H1 (cell line): ENCODE results near the gene EFHC1. TPM values are rescaled to one million over a fixed set of nuclear protein-coding genes. Genes with fewer than 3 reads are reported as not detected.

Source experiments
- CTCF ChIA-PET: fragments of 300-600 bp; sonication (Branson Sonifier 250); formaldehyde crosslinking; loops from one replicate; lab custom pipeline; 2021; ENCODE audit not compliant: partially characterized antibody; lab: Charles Lee
- POLR2A ChIA-PET: fragments of 300-600 bp; sonication (Branson Sonifier 250); formaldehyde crosslinking; loops from one replicate; lab custom pipeline; 2021; ENCODE audit warnings: inconsistent platforms; ENCODE audit not compliant: partially characterized antibody; lab: Charles Lee
- DNase-seq, 2 experiments: peaks; one replicate each; pipeline versions ENCODE4 v3.0.0 to v3.0.0-alpha.2; 2010 to 2022; ENCODE audit warnings: low spot score in 2 of 2, low read depth in 1 of 2, mixed read lengths in 1 of 2
- FAIRE-seq: peaks from 2 replicates; lab custom pipeline; 2011; peaks lifted over from hg19 to GRCh38; lab: Jason Lieb, UNC
- H2AFZ ChIP-seq: 2 replicates; pipeline ENCODE4 v1.8.1; 2012; ENCODE audit warnings: low read length, inconsistent platforms
- H2AK5ac ChIP-seq: 2 replicates; pipeline ENCODE4 v1.6.1; 2013; ENCODE audit warnings: low read depth, low read length
- H2BK120ac ChIP-seq: replicated peaks from 2 replicates; pipeline ENCODE3; 2013; ENCODE audit warnings: low read depth, low read length, inconsistent platforms
- H2BK12ac ChIP-seq: 2 replicates; pipeline ENCODE4 v1.6.1; 2013; ENCODE audit warnings: low read depth, low read length
- H2BK15ac ChIP-seq: 2 replicates; pipeline ENCODE4 v1.6.1; 2013; ENCODE audit warnings: low read length
- H2BK20ac ChIP-seq: 2 replicates; pipeline ENCODE4 v1.6.1; 2013; ENCODE audit warnings: low read length
- H2BK5ac ChIP-seq: 2 replicates; pipeline ENCODE4 v1.6.1; 2013; ENCODE audit warnings: low read depth, low read length
- H3K14ac ChIP-seq: 2 replicates; pipeline ENCODE4 v1.6.1; 2013; ENCODE audit warnings: inconsistent platforms; ENCODE audit not compliant: insufficient read length
- H3K18ac ChIP-seq: 2 replicates; pipeline ENCODE4 v1.6.1; 2013; ENCODE audit warnings: low read length; ENCODE audit errors: extremely low read depth
- H3K23ac ChIP-seq: 2 replicates; pipeline ENCODE4 v1.6.1; 2013; ENCODE audit warnings: inconsistent platforms; ENCODE audit not compliant: insufficient read length
- H3K23me2 ChIP-seq: 2 replicates; pipeline ENCODE4 v1.6.1; 2013; ENCODE audit warnings: low read depth, low read length
- H3K27ac ChIP-seq: 2 replicates; pipeline ENCODE4 v1.6.1; 2011; ENCODE audit warnings: low read depth, low read length, inconsistent platforms
- H3K27me3 ChIP-seq, 4 experiments: replicated peaks in 1 of 4; 1 replicate in 1 of 4; 2 replicates in 3 of 4; pipeline versions ENCODE4 v1.6.1 to v1.8.1; 2011 to 2013; ENCODE audit warnings: low read length in 3 of 4, mild to moderate bottlenecking in 3 of 4, inconsistent platforms in 2 of 4, mixed read lengths in 2 of 4, moderate library complexity in 1 of 4; ENCODE audit not compliant: control insufficient read depth in 3 of 4, insufficient read depth in 3 of 4; ENCODE audit errors: extremely low read depth in 1 of 4
- H3K36me3 ChIP-seq, 4 experiments: 2 replicates each; pipeline versions ENCODE4 v1.6.1 to v1.8.1; 2011 to 2013; ENCODE audit warnings: mild to moderate bottlenecking in 4 of 4, low read length in 3 of 4, moderate library complexity in 2 of 4, control low read depth in 1 of 4, inconsistent platforms in 1 of 4; ENCODE audit not compliant: insufficient read depth in 4 of 4, control insufficient read depth in 2 of 4
- H3K4ac ChIP-seq: replicated peaks from 2 replicates; pipeline ENCODE3; 2013; ENCODE audit warnings: low read length, low read depth, mixed read lengths, inconsistent platforms; ENCODE audit not compliant: insufficient read length
- H3K4me1 ChIP-seq, 4 experiments: replicated peaks in 1 of 4; 1 replicate in 1 of 4; 2 replicates in 3 of 4; pipeline versions ENCODE4 v1.6.1 to v1.8.1; 2011 to 2013; ENCODE audit warnings: low read length in 3 of 4, inconsistent platforms in 2 of 4, mixed read lengths in 1 of 4; ENCODE audit not compliant: insufficient read depth in 4 of 4, control insufficient read depth in 3 of 4
- H3K4me2 ChIP-seq, 2 experiments: 2 replicates each; pipeline versions ENCODE4 v1.6.1 to v1.8.1; 2011 to 2013; ENCODE audit warnings: low read depth in 2 of 2, low read length in 2 of 2, control low read depth in 1 of 2, inconsistent platforms in 1 of 2, mild to moderate bottlenecking in 1 of 2; ENCODE audit not compliant: insufficient read depth in 1 of 2
- H3K4me3 ChIP-seq, 4 experiments: fragments of 200-600, 300-600 bp in 1 of 4; sonication (generic), shearing (Covaris generic), sonication (Bioruptor Twin) in 1 of 4; 2 replicates each; pipeline versions ENCODE4 v1.5.1 to v1.8.1; 2011 to 2016; ENCODE audit warnings: low read length in 4 of 4, low read depth in 3 of 4, control low read depth in 2 of 4, inconsistent platforms in 2 of 4, mild to moderate bottlenecking in 2 of 4, mixed read lengths in 1 of 4, moderate library complexity in 1 of 4; ENCODE audit not compliant: insufficient read depth in 2 of 4; ENCODE audit errors: extremely low read depth in 1 of 4
- H3K56ac ChIP-seq: replicated peaks from 2 replicates; pipeline ENCODE3; 2013; ENCODE audit warnings: low read depth, mild to moderate bottlenecking, mixed read lengths, low read length, inconsistent platforms; ENCODE audit not compliant: insufficient read length
- H3K79me1 ChIP-seq: 2 replicates; pipeline ENCODE4 v1.6.1; 2013; ENCODE audit warnings: low read depth, low read length, control low read depth
- H3K79me2 ChIP-seq, 2 experiments: 2 replicates each; pipeline versions ENCODE4 v1.6.1 to v1.8.1; 2012 to 2013; ENCODE audit warnings: low read length in 2 of 2, mild to moderate bottlenecking in 2 of 2, inconsistent platforms in 1 of 2; ENCODE audit not compliant: insufficient read depth in 2 of 2, control insufficient read depth in 1 of 2
- H3K9ac ChIP-seq, 4 experiments: replicated peaks in 1 of 4; 1 replicate in 1 of 4; 2 replicates in 3 of 4; pipeline versions ENCODE4 v1.6.1 to v1.8.1; 2011 to 2013; ENCODE audit warnings: low read depth in 3 of 4, low read length in 3 of 4, control low read depth in 2 of 4, mild to moderate bottlenecking in 2 of 4, moderate library complexity in 2 of 4, inconsistent platforms in 1 of 4; ENCODE audit errors: extremely low read depth in 1 of 4
- H3K9me3 ChIP-seq, 2 experiments: 2 replicates each; pipeline versions ENCODE4 v1.6.1 to v1.8.1; 2012 to 2013; ENCODE audit warnings: mild to moderate bottlenecking in 2 of 2, moderate library complexity in 2 of 2, control low read depth in 1 of 2, inconsistent platforms in 1 of 2, low read depth in 1 of 2, low read length in 1 of 2, mixed read lengths in 1 of 2; ENCODE audit not compliant: insufficient read depth in 2 of 2
- H4K20me1 ChIP-seq, 2 experiments: replicated peaks in 1 of 2; 2 replicates each; pipeline versions ENCODE3 to v1.8.1; 2011 to 2013; ENCODE audit warnings: inconsistent platforms in 2 of 2, low read length in 2 of 2, mild to moderate bottlenecking in 1 of 2; ENCODE audit not compliant: insufficient read depth in 2 of 2, control insufficient read depth in 1 of 2
- H4K5ac ChIP-seq: 2 replicates; pipeline ENCODE4 v1.6.1; 2013; ENCODE audit warnings: low read length, low read depth, mixed read lengths, inconsistent platforms; ENCODE audit not compliant: insufficient read length
- H4K8ac ChIP-seq: 2 replicates; pipeline ENCODE4 v1.8.0; 2013; ENCODE audit warnings: mild to moderate bottlenecking, moderate library complexity, low read length, inconsistent platforms; ENCODE audit not compliant: insufficient read depth; ENCODE audit errors: extremely low read depth
- H4K91ac ChIP-seq: replicated peaks from 2 replicates; pipeline ENCODE3; 2013; ENCODE audit warnings: low read length, mixed read lengths, inconsistent platforms; ENCODE audit not compliant: insufficient read length
- SIX5 ChIP-seq: IDR thresholded peaks from 2 replicates; pipeline ENCODE4 v1.6.1; 2011; ENCODE audit warnings: mild to moderate bottlenecking, low read depth, low read length
- WGBS, 2 experiments: shearing (Covaris generic) in 1 of 2; methylation state at CpG; one replicate each; pipeline versions ENCODE4 v1.1.6 to v1.1.7; 2013 to 2015; ENCODE audit warnings: low lambda C conversion rate in 2 of 2, mixed read lengths in 2 of 2, inconsistent platforms in 1 of 2, low coverage in 1 of 2, missing lambda C conversion rate in 1 of 2; ENCODE audit not compliant: insufficient replicate concordance in 2 of 2, insufficient coverage in 1 of 2, insufficient read length in 1 of 2; ENCODE audit errors: extremely low coverage in 1 of 2, missing lambda C conversion rate in 1 of 2; 5-methylcytosine and 5-hydroxymethylcytosine counted together
- polyA plus RNA-seq, 7 experiments: library from polyadenylated mRNA; depleted of rRNA in 3 of 7; stranded (reverse) in 5 of 7; unstranded in 2 of 7; fragments of >200 nt in 5 of 7; fragments of 200-250 nt in 2 of 7; gene quantifications; 1 replicate in 5 of 7; 2 replicates in 1 of 7; 4 replicates in 1 of 7; pipeline versions ENCODE4 v1.2.1 to v1.2.3, GENCODE V29; 2011 to 2013; ENCODE audit warnings: missing spikeins in 2 of 7, mixed read lengths in 2 of 7
- total RNA-seq: library from RNA; stranded (reverse); fragmentation: NEBNext Ultra II Directional; extraction: Animal tissue kit (Norgen Biotek cat#: 25700); gene quantifications from 2 replicates; pipeline ENCODE4 v1.2.1, GENCODE V29; 2021

EFHC1 gene
- total and polyA plus RNA-seq, 2 of the 8 experiments (the other 6 are each of a cell fraction or from before 2014, with no cell fraction given), result 10.5 to 16.4 TPM

GRCh38 chr6:52566853-52567279 lies 146.7 kb downstream of the EFHC1 start:
- Histone ChIP-seq H3K27me3 (no peaks in the 10 kb centered on the region), H3K23me2 (no peaks in the 10 kb centered on the region), H3K9me3 (no peaks in the 10 kb centered on the region), H3K79me1 (peaks cover 9% of the 10 kb centered on the region), H4K8ac (no peak overlapping the region), H3K4ac (no peak overlapping the region), H3K79me2 (peaks cover 10 to 86% of the 10 kb centered on the region in 2 experiments), H2AK5ac (no peak overlapping the region), H4K20me1 (peaks cover 3 to 5% of the 10 kb centered on the region in 2 experiments), H3K4me3 (no peak overlapping the region), H2BK15ac (no peak overlapping the region), H3K14ac (no peak overlapping the region), H4K5ac (no peak overlapping the region), H3K36me3 (no peaks in the 10 kb centered on the region), H2BK20ac (no peak overlapping the region), H3K4me2 (no peak overlapping the region), H3K9ac (no peak overlapping the region), H3K18ac (no peak overlapping the region), H2AFZ (no peak overlapping the region), H2BK12ac (0 out of 2 replicates have a peak overlapping the region, but pooled peaks have one; percentile 23), H3K4me1 (peaks cover 0 to 15% (median 2%) of the 10 kb centered on the region in 4 experiments; a peak in 3 of 7 replicates), H3K23ac (no peak overlapping the region), H4K91ac (no peak overlapping the region), H3K56ac (no peak overlapping the region), H2BK5ac (no peak overlapping the region), H3K27ac (no peak overlapping the region), H2BK120ac (no peak overlapping the region)
- ChIA-PET CTCF (interaction anchor here (0.5 to 3.6 kb wide), 9 partner anchors 9 to 159 kb away, joined by 3 to 19 read pairs (median 3); partner anchors contain the start of gene TRAM2), POLR2A (interaction anchor here (1.1 to 1.4 kb wide), 2 partner anchors 10 to 15 kb away, joined by 3 to 4 read pairs; partner anchors contain the start of gene TRAM2)
- 86% methylated on average over 3 of the region's 3 CpGs; no CpG with 5 or more reads in 1 of the 2 experiments for WGBS, 2 experiments
- TF ChIP-seq SIX5, result no peak
- FAIRE-seq, result no peak
- DNase-seq, result no peak
